GM03348 (cell line): Measurements from ENCODE around the gene HNRNPLL.
"Not testable (repeated sequence)": the region's sequence is repeated elsewhere in the genome, so short reads cannot be mapped to it uniquely, and the experiment has no call there.

Experiments used
- DNase-seq: peaks from one replicate; pipeline ENCODE4 v3.0.0; 2012; ENCODE audit warnings: low spot score

The HNRNPLL gene

GRCh38 chr2:38619458-38620164 lies 16.9 kb upstream of the HNRNPLL start:
- DNase-seq: no peak

GRCh38 chr2:38617301-38617700 lies 14.6 kb upstream of the HNRNPLL start:
- no peak for DNase-seq

DNA sequence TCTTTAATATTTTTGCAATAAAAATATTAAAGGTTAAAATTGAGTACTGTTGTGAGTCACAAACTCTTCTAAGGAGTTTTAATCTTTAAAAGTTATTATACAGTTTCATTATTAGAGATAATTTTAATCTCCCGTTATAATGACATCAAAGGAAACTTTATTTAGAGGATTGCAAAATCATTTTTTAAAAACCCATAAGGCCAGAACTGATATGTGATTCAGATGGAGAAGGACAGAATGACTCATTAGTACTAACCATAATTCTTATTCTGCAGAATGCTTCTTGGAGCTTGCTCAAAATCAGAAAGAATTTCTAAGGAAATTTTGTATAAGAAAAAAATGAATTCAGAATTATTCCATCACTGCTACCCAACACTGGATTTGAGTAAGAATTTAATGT lies 12.5 kb upstream of the HNRNPLL start:
- DNase-seq: peak; percentile 52

GRCh38 chr2:38613849-38614213 lies 11.1 kb upstream of the HNRNPLL start:
- DNase-seq: no peak

- DNase-seq: no peak
Observed at GRCh38 chr2:38613126-38613848, 10.6 kb upstream of the HNRNPLL start.

DNA sequence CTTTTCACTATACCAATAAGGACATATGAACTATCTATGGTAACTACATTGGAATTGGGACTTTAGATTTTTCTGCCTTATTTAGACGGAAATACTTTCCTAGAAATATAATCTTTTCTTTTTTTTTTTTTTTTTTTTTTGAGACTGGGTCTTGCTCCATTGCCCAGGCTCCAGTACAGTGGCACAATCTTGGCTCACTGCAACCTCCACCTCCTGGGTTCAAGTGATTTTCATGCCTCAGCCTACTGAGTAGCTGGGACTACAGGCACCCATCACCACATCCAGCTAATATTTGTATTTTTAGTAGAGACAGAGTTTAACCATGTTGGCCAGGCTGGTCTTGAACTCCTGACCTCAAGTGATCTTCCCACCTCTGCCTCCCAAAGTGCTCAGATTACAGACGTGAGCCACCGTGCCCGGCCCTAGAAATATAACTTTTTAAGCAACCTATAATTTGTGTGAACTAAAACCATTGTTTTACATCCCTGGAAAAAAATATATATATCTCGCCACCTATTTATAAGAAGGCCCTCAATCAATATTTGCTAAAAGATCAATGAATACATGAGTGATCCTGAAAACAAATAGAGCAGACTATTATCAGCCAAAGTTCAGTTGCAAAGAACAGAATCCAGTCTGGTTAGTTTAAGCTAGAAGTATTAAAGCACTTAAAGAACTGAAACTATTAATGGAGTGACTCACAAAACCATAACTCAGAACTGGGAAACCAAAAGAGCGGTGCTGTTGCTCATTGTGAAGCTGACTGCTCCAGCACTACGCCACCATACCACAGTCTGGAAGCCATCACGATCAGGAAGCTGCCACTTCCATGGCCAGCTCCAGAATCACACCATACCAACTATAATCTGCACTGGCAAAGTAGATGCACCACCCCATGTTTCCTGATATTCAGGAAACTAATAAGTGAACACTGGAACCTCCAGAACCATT lies 8.4 kb upstream of the HNRNPLL start:
- DNase-seq: no peak

GRCh38 chr2:38609246-38609645 lies 6.5 kb upstream of the HNRNPLL start:
- DNase-seq: not testable (repeated sequence)

DNA sequence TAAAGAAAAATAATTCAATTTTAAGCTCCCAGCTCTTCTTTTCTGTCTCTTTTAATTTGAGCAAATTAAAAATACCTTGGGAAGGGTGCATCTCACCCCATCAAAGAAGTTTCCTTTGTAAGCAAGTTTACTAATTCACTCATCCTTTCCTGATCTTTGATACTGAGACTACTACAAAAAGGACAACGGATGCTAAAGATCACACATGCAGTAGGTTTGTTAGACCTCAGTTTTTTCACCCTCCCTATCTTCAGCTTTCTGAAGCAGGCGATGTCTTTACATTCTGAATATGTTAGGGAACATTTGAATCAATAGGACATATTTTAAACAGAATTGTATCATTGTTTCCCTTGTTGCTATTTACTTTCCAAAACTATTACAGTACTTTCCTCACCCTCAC lies 6.0 kb upstream of the HNRNPLL start:
- no peak for DNase-seq

- DNase-seq: no peak
Observed at GRCh38 chr2:38605298-38605830, 2.6 kb upstream of the HNRNPLL start.

DNA sequence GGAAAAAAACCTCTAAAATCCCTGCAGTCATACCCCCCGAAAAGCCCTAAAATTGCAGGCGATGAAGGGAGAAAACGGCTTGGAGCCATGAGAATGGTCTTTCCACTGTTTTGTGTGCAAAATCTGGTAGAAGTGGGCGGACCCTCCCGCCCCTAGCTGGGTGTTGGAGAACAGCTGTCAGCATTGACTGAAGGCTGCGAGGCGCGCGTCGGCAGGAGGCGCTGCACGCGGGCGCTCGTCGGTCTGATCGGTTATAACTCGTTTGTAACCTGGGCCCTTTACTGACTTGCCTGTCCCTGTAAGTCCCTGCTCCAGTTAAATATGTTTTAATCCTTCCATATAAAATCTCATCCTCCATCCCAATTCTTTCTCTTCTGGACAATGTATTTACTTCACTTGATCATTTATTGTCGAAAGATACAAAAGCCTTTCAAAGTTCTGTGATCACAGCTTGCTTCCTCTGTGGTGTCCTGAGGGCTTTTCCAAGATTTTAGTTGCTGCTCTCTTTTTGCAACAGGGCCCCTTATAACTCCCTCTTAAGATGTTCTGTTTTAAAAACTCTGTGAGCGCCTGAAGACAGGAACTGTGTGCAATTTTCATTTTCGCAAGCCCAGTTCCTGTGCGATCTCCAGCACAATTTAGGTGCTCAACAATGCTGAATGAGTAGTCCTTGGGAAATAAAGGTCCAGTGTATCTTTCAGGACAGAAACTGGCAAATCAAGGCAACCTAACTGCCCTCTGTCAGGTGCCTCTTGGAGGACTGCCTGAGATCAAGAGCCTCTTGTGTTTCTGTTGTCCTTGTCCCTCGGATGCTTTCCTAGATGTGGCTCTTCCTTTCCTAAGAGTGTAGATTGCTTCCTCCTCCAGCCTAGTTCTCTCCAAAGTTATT lies 918 bp upstream of the HNRNPLL start:
- peak; percentile 83 for DNase-seq

DNA sequence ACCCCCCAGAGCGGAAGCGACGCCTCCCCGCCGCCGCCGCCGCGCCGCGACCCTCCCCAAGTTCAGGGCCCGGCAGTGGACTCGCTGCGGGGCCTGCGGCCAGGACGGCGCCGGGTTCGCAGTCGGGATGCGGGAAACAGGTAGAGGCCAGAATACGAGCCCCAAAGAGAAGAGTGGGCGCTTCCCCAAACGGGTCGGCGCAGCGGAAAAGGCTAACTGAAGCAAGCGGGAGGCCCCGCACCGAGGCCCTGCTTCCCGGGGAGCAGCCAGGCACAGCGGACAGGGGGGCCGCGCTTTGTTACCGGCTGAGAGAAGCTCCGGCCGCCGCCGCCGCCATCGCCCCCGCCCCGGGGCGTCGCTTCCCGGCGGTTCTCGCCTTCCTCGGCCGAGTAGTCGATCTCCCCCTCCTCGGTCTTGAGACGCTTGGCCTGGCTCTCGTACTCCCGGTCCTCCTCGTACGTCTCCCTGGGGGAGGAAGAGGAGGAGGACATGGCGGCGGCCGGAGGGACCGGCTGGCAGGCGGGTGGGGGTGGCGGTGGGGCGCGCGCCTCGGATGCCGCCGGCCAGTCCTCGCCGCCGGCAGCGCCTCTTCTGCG lies 494 bp downstream of the HNRNPLL start:
- DNase-seq: no peak

DNA sequence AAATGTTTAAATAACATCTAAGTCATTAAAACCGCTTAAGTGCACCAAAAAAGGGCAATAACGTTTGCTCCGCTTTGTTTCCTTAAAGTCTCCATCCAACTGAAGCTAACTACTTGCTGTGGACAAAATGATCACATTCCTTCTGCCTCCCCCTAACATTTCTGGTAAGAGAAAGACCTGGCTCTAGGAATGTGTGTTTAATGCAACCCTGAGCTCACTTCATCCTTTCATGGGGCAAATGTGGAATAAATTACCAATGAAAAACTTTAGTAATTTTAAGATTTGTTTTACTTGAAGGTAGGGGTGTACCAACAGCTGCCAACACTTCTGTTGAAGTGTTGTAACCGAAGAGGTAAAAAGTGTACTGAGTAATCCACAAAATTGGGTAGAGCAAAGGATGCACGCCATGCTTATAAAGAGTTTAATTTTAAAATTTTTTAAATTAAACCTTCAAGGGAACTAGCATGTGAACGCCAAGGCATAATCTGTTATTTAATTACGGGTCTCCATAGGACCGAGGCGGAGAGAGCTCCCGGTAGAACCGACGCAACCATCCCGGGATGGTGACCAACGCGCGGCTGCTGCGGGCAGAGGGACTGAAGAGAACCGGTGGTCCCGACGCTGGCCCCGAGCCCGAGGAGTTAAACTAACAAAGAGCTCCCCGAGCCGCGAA lies 1.1 kb downstream of the HNRNPLL start:
- DNase-seq: peak; percentile 24

DNA sequence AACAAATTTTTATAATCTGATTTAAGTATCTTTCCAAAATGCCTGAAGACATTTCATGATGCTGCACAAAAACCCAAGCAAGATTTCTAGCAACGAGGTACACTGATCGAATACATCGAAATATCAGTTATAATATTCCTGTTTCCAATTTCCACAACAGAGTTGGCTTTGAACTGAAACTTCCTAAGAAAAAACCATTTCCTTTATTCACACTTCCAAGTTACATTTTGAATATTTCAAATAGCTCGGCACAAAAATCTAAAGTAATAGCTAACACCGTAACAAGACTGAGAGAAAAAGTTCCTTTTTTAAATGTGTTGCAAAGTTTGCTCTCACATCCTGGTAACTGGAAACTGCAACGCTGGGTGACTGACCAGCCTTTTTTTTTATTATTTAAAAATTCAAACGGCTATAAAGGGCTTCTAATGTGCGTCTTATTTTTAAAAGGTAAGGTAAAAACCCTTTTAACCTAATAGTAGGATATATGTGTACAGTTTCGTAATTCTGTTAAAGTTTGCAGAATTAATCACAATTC lies 1.7 kb downstream of the HNRNPLL start:
- peak; percentile 17 for DNase-seq

- no peak for DNase-seq
Observed at GRCh38 chr2:38600242-38600891, 2.4 kb downstream of the HNRNPLL start.

GRCh38 chr2:38599706-38600105 lies 3.0 kb downstream of the HNRNPLL start:
- no peak for DNase-seq

DNA sequence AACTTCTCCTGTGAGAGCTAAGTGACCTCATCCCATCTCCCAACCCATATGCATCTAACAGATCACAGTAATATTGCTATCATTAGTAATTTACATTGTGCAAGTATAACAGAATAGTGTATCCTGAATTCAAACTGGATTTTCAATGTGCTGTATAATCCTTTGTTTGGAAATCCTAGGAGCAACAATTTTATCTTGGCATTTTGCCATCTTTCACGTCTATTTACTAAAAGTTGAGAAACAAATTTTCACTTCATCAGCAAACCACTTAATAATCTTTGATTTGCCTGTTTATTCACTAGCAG lies 3.8 kb downstream of the HNRNPLL start:
- no peak for DNase-seq

DNA sequence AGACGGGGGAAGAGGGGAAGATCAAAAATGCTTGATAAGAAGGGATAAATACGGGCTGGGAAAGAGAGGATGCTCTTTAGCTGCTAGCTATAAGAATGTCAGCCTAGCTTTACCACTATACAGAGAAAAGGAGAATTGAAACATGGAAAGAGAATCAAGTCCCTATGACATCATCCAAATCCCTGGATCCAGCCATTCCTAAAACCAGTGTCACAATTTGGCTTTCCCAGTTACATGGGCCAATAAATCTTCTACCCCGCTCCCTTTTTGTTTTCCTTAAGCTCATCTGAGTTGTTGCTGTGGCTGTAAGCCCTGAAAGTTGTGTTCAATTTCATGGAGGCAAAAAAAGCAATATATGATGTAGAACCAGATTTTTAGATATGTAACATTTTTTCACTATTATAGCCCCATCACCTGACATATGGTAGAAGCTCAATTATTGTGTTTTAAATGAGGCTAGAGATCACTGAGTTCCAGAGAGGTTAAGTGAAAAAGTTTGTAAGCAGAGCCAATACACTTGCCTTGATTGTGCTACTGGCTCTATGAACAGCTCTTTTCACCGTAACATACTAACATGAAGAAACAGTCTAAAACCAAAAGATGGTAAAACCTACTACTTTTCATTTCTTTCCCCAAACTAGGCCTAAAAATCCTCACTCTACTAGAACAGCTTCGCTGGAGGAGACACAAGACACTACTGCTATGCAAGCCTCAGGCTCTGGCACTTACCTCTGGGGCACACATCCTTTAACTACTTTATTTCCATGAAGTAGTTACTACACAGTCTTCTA lies 4.3 kb downstream of the HNRNPLL start:
- DNase-seq: peak; percentile 12

GRCh38 chr2:38597115-38597514 lies 5.6 kb downstream of the HNRNPLL start:
- DNase-seq: no peak

- no peak for DNase-seq
Observed at GRCh38 chr2:38596229-38596628, 6.5 kb downstream of the HNRNPLL start.
